OCI-LY7 (cell line): Measurements from ENCODE around the gene MAGOH.

Experiments
- EZH2phosphoT487 ChIP-seq: fragments of 200-600 bp; sonication (generic); IDR thresholded peaks from 2 replicates; pipeline ENCODE4 v1.6.1; 2018; ENCODE audit warnings: low read depth, borderline replicate concordance, mild to moderate bottlenecking, mixed run types, antibody characterized with exemption, low read length, moderate library complexity, mixed read lengths
- TF ChIP-seq, protein P1 (sequence below): fragments of 200-600 bp; sonication (generic); conservative IDR thresholded peaks from 2 replicates; pipeline ENCODE4 v1.5.1; 2014; ENCODE audit warnings: mild to moderate bottlenecking, antibody characterized with exemption, low read length, moderate library complexity, mixed read lengths

DNA sequence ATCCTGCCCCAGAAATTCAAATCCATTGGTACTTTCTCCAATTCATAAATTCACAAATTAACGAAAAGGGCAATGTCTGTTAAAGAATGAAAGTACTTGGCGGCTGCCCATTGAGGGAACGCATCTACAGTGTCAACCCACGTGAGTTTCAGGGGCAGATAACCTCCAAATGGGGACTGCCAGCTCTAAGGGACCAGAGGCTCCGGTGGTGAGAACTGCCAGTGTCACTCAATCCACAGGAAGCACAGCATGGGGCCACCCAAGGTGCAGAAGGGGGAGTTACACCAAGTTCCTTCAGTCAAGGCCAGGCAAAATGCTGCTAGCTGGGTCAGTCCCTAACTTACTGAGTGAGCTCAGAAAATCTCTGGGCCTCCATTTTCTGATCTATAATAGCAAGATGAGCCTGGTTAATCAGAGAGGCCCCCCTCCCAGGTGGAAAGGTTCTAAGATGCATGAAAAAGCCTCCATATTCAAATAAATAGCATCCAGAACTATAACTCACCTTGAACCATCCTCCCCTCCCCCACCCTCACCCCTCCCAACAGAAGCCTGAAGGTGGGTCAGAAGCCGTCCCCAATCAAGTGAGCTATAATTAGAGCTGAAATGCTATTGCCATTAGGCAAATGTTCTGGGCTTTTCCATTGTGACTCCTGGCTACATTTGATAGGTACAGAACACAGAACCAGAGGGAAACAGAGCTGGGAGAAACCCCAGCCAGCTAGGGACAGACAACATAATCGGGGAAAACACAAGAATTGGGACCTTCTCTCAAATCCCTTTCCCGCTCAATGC, 47.8 kb upstream of the MAGOH start:
- TF ChIP-seq, protein P1, sequence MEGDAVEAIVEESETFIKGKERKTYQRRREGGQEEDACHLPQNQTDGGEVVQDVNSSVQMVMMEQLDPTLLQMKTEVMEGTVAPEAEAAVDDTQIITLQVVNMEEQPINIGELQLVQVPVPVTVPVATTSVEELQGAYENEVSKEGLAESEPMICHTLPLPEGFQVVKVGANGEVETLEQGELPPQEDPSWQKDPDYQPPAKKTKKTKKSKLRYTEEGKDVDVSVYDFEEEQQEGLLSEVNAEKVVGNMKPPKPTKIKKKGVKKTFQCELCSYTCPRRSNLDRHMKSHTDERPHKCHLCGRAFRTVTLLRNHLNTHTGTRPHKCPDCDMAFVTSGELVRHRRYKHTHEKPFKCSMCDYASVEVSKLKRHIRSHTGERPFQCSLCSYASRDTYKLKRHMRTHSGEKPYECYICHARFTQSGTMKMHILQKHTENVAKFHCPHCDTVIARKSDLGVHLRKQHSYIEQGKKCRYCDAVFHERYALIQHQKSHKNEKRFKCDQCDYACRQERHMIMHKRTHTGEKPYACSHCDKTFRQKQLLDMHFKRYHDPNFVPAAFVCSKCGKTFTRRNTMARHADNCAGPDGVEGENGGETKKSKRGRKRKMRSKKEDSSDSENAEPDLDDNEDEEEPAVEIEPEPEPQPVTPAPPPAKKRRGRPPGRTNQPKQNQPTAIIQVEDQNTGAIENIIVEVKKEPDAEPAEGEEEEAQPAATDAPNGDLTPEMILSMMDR, result no peak
- no peak for TF ChIP-seq EZH2phosphoT487
